GM21717 (cell line): Measurements from ENCODE around the gene CSNK1E.
"Not testable (repeated sequence)": the region's sequence is repeated elsewhere in the genome, so short reads cannot be mapped to it uniquely, and the experiment has no call there.

Source experiments
- ATAC-seq: cut with Tn5 transposase; IDR thresholded peaks from one replicate; pipeline ENCODE4 v1.9.1; 2021; ENCODE audit warnings: mild to moderate bottlenecking, moderate library complexity; ENCODE audit not compliant: unreplicated experiment

CSNK1E gene

GRCh38 chr22:38317122-38317994 is at the start of gene CSNK1E:
Gene CSNK1E, minus strand, starts transcription at chr22:38317433. Its CDS starts 3,276 bp downstream, at chr22:38314157.
- ATAC-seq: no peak

- not testable (repeated sequence) for ATAC-seq
These were observed 48.6 kb upstream of the CSNK1E start for GRCh38 chr22:38365829-38366228.

DNA sequence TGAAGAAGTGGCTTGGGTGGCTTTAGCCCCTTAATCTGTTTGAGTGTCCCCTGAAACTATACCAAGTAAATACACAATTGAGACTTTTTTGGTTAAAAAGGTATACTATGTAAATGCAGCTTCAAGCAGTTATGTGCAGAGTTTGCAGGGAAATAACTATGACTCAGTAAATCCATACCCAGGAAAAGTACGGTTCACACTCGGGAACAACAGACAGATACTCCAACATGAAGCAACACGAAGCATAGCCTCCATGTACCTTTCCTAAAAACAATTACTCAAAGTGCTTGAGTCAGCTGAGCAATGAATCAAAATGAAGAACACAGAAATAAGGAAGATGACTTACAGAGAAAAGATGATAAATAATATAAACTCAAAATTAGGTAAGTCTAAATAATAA is 47.9 kb upstream of the CSNK1E start:
- ATAC-seq: not testable (repeated sequence)

- ATAC-seq: not testable (repeated sequence)
These were observed 43.3 kb upstream of the CSNK1E start for GRCh38 chr22:38360560-38360959.

GRCh38 chr22:38359817-38360216 is 42.6 kb upstream of the CSNK1E start:
- ATAC-seq: not testable (repeated sequence)

DNA sequence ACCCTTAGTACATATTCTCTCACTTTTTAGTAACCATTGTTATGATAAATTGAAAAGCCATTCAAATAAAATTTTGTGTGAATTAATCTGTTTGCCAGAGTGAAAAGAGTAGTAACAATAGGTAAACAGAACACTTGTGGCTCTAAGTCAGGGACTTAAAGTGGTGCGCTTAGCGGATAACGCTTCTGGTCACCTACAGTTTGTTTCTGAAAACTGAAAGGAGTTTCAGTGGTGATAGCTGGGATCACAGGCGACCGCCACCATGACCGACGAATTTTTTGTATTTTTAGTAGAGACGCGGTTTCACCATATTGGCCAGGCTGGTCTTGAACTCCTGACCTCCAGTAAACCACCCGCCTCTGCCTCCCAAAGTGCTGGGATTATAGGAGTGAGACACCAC is 40.7 kb upstream of the CSNK1E start:
- not testable (repeated sequence) for ATAC-seq

DNA sequence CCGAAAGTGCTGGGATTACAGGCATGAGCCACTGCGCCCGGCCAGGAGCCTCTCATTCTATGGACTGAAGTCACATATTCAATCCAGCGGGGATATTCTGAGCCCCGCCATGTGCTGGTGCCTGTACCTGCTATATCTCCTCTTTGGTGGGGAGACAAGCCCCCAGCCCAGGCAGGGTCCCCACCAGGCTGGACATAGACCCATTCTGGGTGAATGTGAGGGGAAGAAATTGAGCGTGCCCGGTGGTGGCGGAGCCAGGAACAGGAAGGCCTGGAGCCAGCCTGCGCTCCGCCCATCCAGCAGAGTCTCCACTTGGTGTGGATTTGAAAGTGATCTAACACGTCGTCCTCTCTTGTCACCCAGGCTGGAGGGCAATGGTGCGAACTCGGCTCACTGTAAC is 38.0 kb upstream of the CSNK1E start:
- no peak for ATAC-seq

GRCh38 chr22:38353701-38354100 is 36.5 kb upstream of the CSNK1E start:
- ATAC-seq: no peak

DNA sequence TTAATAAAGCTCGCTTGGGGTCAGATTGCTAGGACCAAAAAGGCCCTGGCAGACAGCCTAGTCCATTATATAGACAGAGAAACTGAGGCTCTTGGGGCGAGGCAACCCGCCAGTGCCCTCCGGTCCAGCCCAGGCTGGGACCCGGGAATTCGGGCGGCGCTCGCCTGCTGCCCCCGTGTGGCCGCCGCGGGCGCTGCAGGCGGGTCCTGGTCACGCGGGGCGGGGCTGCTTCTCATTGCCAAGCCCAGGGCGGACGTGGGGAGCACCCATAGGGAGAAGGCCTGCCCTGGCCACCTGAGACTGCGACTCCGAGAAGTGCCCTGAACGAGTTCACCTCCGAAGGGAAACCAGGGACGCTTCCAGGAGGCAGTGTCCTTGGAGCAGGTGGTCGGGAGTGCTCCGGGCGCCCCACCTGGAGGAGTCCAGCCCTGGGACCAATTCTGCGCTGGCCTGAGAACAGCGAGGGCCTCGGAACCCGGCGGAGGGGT is 36.0 kb upstream of the CSNK1E start:
- ATAC-seq: no peak

DNA sequence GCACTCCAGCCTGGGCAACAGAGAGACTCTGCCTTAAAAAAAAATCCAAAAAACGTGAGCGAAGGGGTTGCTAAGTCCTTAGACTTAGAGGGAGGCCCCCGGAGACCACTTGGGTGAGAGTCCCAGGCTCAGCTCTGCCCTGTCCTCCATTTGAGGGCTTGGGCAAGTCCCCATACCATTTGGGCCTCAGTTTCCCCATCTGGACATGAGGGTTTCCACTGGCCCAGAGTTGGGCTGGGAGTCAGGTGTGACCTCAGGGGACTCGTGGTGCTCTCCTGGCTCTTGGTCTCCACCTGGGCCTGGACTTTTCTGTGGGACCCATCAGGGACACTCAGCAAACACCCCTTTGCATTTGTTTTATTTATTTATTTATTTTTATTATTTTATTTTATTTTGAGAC is 35.2 kb upstream of the CSNK1E start:
- ATAC-seq: no peak

DNA sequence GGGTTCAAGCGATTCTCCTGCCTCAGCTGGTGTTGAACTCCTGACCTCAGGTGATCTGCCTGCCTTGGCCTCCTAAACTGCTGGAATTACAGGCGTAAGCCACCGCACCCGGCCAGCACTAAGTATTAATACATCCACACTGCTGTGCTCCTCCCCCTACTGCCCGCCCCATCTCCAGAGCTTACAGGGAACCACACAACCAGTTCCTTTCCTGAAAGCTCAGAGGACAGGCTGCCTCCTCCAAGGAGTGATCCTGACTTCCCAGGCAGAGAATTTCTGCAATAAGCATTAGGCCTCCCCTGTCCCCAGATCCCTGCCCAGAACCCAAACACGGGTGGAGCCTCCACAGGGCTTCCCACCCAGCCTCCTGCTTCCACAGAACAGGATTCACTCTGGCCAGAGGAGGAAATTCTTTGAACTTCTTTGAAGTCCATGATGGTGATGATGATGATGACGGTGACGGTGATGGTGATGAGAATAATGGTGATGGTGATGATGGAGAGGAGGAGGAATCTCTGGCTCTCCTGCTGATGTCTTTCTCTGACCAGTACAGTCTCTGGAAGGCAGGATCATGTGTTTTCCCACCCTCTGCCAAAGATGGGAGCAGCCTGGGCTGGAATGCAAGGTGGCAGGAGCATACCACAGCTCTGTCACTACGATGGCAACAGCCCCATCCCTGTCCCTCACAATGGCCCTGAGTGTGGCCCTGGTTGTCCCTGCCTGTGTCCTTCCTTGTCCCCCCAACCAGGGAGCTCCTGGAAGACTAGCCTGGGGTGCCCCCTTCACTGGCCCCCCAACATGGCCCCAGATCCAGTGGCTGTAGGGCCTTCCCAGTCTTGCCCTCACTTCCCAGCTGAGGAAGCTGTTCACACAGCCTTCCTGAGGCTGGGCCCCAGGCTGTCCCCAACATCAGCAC is 33.5 kb upstream of the CSNK1E start:
- ATAC-seq: no peak

DNA sequence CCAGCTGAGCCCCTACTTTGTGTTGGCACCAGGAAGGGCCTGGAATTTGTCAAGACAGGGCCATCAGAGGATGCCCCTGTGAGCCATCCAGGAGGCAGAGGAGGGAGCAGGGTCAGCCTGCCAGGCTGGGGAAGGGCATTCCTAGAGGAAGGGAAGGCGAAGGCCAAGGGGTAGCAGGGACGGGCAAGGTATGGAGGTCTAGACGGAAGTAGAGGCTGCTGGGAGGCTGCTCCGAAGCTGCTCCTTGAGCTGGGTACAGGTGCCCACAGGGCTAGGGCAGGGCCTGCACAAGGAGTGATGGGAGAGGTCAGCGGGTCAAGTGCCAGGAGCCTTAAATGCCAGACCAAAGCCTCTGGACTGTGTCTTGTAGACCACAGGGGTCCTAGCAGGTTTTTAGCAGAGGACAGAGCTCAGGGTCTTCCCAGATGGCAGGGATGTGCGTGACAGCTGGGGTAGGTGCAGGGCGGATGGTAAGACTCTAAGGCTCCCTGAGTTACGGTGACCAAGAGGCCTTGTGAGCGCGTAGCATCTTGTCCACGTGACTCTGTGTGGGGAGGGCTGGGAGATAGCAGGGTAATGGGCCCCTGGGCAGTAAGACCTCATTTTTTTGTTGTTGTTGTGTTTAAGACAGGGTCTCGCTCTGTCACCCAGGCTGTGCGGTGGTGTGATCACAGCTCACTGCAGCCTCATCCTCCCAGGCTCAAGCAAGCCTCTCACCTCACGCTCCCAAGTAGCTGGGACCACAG is 31.7 kb upstream of the CSNK1E start:
- ATAC-seq: no peak

DNA sequence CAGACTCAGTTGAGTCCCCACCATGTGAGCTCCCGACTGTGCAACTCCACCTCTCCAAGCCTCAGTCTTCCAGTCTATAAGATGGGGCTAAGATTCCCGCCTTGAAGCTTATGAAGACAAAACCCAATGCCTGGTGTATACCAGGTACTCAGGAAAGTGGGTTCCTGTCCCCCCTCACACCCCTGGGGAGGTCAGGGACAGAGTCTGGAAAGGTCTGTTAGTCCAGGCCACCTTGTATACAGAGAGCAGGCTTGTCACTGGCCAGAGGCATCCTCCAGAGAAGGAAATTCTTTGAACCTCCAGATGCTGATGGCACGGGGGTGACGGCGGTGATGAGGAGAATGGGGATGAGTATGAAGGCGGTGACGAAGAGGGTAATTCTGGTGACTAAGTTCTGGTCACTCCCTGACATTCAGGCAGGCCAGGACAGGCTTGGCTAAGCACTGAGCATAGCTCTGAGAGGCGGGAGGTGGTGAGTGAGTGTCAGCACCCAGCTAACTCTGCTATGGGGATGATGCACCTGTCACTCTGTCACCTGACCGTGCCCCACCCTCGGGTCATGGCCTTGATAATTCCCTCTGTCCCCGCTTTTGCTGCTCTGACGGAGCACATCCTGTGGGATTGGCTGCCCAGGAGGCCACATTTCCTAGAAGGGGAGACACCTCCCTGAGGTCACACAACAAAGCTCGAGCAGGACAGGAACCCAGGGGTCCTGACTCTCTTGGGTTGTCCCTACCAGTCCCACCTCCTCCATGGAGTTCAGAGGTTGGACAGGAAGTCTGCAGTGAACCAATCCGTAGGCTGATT is 30.9 kb upstream of the CSNK1E start:
- ATAC-seq: no peak

DNA sequence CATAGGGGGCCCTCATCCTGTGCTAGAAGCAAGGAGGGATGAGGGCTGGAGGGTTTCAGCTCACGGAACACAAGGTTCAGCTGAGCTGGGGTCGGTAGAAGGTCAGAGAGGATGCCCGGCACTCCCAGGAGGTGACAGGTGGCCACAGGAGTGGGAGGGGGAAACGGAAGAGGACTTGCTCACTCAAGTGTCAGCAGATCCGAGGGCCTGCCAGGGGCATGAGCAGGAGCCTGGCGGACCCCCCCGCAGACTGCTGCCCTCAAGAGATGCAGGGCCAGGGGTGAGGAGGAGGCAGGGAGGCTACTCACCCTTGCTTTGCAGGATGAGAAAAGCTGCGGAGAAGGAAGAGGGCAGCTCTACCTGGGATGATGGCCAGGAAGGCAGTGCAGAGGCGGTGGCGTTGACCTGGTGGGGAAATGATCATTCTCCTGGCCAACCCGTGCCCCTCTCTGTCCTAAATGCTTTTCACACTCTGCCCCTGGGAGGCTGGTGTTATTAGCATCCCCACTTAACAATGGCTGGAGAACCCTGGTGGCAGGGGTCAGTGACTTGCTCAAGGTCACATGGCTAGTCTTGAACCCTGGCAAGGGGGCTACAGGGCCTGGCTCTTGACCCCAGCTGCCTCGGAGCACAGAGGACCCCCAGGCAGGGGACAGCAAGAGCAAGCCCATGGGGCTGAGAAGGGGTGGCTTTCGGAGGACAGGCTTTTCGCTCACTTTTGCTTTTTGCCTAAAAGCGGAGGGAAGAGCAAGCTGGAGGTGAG is 30.1 kb upstream of the CSNK1E start:
- no peak for ATAC-seq

GRCh38 chr22:38346506-38346905 is 29.3 kb upstream of the CSNK1E start:
- no peak for ATAC-seq

DNA sequence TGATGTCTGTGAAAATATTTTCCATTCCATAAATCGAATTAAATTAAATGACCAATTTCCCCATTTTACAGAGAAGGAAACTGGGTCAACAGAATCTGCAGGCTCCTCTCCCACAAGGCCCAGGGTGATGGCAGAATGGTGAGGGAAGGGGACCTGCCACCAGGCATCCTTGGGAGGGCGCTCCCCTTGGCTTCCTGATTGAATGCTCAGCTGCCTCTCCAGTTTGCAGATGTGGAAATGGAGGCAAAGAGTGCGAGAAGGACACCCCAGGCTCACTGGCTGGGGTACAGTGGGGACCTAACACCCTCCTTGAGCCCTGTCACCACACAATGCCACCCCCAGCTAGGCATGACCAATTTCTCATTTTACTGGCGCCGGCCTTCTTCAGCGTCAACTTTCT is 28.5 kb upstream of the CSNK1E start:
- no peak for ATAC-seq

DNA sequence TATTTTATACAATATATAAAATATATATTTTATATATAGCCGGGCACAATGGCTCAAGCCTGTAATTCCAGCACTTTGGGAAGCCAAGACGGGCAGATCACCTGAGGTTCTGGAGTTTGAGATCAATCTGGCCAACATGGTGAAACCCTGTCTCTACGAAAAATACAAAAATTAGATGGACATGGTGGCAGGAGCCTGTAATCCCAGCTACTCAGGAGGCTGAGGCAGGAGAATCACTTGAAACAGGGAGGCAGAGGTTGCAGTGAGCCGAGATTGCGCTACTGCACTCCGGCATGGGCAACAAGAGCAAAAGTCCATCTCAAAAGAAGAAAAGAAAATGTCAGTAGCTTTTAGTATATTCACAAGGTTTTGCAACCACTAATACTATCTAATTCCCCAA is 22.7 kb upstream of the CSNK1E start:
- not testable (repeated sequence) for ATAC-seq

DNA sequence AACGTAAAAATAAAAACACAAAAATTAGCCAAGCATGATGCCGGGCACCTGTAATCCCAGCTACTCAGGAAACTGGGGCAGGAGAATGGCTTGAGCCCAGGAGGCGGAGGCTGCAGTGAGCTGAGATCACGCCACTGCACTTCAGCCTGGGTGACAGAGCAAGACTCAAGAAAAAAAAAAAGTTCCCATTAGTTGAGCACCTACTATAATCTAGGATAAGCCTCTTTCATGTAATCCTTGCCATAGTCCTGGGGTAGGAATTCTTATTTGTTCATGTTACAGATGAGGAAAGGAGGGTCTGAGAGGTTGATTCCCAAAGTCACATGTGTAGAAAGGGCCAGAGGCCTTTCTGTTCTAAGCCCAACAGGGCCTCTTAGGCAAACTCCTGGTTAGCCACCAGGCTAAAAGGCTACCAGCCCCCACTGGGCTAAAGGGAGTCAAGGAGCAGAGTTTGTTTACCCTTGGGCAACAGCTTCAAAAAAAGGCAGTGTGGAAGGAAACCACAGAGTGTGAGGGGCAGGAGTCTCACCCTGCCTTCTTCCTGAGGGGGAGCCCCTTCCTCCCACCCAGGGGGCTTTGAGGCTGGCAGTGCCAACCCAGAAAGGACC is 21.6 kb upstream of the CSNK1E start:
- no peak for ATAC-seq

GRCh38 chr22:38336699-38337098 is 19.5 kb upstream of the CSNK1E start:
- ATAC-seq: no peak
